HG02970 (cell line): ENCODE data around the gene ZNF496.
"Not testable (repeated sequence)": the region's sequence is repeated elsewhere in the genome, so short reads cannot be mapped to it uniquely, and the experiment has no call there.

ENCODE experiments used
- ATAC-seq: cut with Tn5 transposase; IDR thresholded peaks from one replicate; pipeline ENCODE4 v1.9.1; 2021; ENCODE audit warnings: mild to moderate bottlenecking, moderate library complexity, moderate number of reproducible peaks; ENCODE audit not compliant: unreplicated experiment, low FRiP score

ZNF496 gene

DNA sequence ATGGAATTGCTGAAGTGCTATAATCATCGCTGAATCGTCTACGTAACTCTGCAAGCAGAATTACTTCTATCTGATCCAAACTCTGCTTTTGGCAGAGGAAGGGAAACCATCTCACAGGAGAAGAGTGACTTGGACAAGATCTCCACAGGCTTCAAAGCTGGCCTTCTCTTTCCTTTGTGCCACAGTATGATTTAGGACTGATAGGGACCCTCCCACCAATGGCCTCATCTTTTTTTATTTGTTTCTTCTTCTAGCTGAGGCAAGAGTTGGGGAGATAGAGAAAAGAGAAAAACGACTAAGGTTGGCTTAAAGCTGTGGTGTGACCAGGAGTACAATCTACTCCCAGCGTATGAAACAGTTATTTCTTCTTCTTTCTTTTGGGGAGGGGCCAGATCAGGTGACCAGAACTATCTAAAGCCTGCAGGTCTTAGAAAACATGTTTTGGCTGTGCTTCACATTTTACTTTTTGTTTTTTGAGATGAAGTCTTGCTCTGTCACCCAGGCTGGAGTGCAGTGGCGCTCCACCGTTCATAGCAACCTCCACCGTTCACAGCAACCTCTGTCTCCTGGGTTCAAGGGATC is 35.0 kb downstream of the ZNF496 start:
- ATAC-seq: no peak

DNA sequence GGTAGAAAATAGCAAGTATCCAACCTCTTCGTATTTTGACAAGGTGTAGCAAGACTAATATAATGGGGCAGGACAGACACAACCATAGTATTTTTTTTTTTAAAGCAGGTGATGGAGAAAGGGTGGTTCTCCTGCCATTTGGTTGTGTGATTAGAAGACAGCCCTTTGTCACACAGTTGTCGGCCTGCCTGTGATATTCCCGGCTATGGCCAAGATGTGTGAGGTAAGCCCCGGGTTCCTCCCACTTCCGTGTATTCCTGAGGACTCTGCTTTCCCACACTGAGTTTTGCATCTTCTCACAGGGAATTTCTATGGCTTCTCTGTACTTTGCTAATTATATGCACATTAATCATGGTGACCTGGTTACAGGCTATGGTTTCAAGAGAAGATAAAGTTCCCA is 35.9 kb downstream of the ZNF496 start:
- no peak for ATAC-seq

GRCh38 chr1:247295274-247295684 is 36.4 kb downstream of the ZNF496 start:
- no peak for ATAC-seq

DNA sequence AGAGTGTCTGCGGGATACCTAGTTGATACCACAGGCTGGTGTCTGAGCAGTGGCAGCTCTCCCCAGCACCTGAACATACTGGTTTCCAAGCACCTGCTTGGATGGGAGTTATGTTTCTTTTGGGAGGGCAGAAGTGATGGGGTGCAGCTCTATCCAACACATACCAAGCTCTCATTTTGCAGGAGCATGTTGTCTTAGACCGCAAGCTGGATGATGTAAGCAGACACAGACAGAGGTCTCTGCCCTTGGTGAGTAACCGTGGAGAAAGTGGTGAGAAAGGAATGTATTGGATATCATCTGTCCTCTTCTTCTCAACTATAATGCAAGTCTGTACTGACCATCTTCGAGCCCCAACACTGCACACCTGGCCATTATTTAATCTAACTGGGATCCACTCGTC is 37.4 kb downstream of the ZNF496 start:
- ATAC-seq: no peak

- no peak for ATAC-seq
Measured at GRCh38 chr1:247293047-247293446, 38.6 kb downstream of the ZNF496 start.

DNA sequence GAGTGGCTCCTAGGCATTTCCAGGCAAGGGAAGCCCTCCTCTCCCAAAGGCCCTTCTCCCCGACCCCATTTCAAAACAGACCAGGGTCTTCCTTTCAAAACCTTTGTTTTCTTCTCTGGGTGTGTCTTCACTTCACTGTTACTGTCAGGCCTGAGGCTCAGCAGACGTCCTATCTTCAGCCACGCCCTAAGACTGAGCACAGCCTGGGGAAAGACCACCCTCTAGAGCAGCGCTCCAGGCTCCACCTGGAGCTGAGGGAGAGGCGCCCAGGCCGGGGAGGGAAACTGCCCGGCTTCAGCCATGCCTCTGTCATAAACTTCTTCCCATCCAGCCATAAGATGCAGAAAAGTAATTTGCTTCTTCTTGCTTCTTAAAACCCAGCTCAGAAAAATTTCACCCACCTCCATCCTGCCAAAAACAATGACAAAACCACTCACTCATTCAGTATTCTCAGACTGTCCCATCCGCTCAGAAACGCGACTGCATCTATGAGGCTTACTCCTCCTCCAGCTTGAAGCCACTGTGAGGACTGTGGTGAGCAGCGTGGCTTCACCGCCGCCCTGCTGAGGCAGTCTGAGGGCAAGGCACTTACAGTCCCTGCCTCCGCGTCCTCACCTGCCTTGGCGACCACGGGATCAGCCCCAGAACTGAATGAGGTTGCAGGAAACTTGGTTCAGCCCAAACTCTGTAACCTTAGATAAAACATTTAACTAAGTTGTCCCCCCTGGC is 39.7 kb downstream of the ZNF496 start:
- ATAC-seq: no peak

GRCh38 chr1:247291161-247291560 is 40.5 kb downstream of the ZNF496 start:
- no peak for ATAC-seq

GRCh38 chr1:247290576-247290975 is 41.1 kb downstream of the ZNF496 start:
- no peak for ATAC-seq

GRCh38 chr1:247289274-247289892 is 42.3 kb downstream of the ZNF496 start:
- not testable (repeated sequence) for ATAC-seq

DNA sequence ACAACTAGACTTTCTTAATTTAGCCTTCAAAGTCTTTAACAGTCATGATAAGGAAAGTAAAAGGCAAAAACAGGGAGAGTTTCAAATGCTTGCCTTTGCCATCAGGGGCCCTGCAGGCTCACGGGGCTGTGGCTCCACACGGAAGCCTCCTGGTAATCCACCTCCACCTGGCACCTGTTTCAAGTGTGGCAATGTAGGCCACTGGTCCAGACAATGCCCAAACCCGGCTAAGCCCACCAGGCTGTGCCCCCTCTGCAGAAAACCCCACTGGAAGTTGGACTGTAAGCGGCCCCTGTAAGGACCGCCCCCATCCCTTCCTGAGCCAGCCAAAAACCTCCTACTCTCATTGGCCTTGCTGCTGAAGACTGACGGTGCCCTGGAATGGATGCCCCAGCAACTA is 43.3 kb downstream of the ZNF496 start:
- no peak for ATAC-seq

DNA sequence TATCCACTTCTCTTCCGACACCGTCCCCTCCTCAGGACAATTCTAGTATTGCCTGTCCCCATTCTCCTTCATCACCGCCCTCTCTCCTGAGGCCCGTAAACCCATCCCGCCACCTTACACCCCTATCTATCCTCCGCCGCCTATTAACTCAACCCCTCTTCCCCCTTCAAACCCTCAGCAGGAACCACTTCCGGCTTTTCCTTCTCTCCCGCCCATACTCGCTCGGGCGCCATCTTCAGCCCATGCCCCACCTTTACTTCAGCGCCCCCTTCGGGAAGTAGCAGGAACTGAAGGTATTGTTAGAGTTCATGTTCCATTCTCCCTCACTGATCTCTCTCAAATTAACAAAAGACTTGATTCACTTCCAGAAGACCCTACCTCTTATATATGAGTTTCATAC is 44.2 kb downstream of the ZNF496 start:
- ATAC-seq: no peak

DNA sequence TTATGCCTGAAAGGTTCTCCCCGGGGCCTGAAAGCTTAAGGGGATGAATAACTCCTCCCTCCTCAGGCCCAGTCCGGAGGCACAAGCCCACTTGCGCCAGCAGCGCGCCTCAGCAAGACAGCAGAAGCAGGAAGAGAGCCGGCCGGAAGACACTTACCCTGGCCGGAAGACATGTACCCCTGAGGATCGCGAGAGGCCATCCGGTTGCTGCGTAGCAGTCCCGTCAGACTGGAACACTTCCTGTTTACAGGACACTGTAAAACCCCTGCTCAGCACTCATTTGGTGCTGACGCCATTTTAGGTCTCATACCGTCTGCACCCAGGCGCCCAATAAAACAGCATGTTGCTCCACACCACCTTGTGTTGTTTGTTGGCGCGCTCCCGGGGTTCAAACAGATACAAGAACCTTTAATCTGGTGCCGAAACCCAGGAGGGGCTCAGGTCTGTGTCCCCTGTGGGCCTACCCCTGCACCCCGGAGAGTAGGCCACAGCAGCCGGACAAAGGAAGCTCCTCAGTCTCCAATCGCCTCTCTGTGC is 45.5 kb downstream of the ZNF496 start:
- no peak for ATAC-seq

- ATAC-seq: no peak
Measured at GRCh38 chr1:247281001-247281574, 50.6 kb downstream of the ZNF496 start.

GRCh38 chr1:247277191-247277590 is 54.5 kb downstream of the ZNF496 start:
- ATAC-seq: no peak

- ATAC-seq: no peak
Measured at GRCh38 chr1:247274605-247275256, 56.9 kb downstream of the ZNF496 start.

DNA sequence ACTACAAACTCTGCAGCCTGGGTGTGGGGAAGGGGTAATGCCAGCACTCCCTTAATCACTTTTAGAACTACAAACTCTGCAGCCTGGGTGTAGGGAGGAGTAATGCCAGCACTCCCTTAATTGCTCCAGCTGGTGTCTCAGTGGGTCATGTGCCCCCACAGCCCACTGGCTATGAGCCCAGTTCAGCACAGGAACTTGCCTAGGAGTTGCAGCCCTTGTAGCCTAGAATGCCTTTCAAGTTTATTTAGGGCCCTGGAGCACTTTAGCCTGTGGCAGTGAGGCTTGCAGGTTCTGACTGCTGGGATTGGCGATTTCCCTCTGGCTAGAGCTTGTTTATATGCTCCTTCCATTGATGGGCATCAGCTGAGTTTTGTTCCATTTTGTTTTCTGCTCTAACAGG is 58.7 kb downstream of the ZNF496 start:
- ATAC-seq: no peak

DNA sequence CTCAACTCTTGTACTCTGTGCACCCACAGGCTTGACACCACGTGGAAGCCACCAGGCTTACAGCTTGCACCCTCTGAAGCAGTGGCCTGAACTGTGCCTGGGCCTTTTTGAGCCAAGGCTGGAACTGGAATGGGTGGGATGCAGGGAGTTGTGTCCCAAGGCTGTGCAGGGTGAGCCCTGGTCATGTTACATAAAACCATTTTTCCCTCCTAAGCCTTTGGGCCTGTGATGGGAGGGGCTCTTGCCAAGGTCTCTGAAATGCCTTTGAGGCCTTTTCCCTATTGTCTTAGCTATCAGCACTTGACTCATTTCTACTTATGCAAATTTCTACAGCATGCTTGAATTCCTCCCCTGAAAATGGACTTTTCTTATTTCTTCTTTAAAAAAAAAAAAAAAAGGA is 61.7 kb downstream of the ZNF496 start:
- ATAC-seq: no peak

GRCh38 chr1:247269133-247269532 is 62.5 kb downstream of the ZNF496 start:
- ATAC-seq: no peak

- ATAC-seq: no peak
Measured at GRCh38 chr1:247268390-247269045, 63.1 kb downstream of the ZNF496 start.

DNA sequence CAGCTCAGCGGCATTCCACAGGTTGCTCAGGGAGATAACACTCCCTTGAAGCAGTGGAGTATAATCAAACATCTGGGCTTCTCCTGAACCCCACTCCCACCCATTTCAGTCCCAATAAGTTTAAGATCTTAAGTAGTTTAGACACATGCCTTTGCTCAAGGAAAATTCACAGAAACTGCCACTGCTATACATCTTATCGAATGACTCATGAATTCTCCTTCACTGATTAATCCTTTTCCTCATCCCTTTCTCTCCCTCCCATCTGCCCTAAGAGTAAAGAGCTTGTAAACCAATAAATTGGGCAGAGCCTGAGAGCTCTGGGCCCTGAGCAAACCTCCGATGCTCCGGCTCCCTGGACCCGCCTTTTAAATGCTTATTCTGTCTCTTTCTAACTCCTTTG is 65.6 kb downstream of the ZNF496 start:
- ATAC-seq: no peak
